OCI-LY1 (cell line): ENCODE data around the gene SSTR5.

Experiments
- H2AFZ ChIP-seq: fragments of 200-600 bp; sonication (generic), shearing (Covaris generic); 2 replicates; pipeline ENCODE4 v1.6.0; 2014; ENCODE audit warnings: antibody characterized with exemption, mild to moderate bottlenecking, low read length
- H3F3A ChIP-seq: fragments of 200-600 bp; sonication (generic), shearing (Covaris generic); 2 replicates; pipeline ENCODE4 v1.6.0; 2014; ENCODE audit warnings: mild to moderate bottlenecking, antibody characterized with exemption, low read length, moderate library complexity; ENCODE audit not compliant: insufficient read depth
- H3K27ac ChIP-seq: fragments of 200-600 bp; sonication (generic); 2 replicates; pipeline ENCODE4 v1.5.1; 2014; ENCODE audit warnings: low read length, mixed run types, mild to moderate bottlenecking, low read depth; ENCODE audit not compliant: poor library complexity, severe bottlenecking
- H3K27me3 ChIP-seq: fragments of 200-600 bp; sonication (generic); 2 replicates; pipeline ENCODE4 v1.6.0; 2014; ENCODE audit warnings: antibody characterized with exemption, mild to moderate bottlenecking, low read length, moderate library complexity; ENCODE audit not compliant: insufficient read depth
- H3K36me3 ChIP-seq: fragments of 200-600 bp; sonication (generic); 2 replicates; pipeline ENCODE4 v1.6.1; 2014; ENCODE audit warnings: mild to moderate bottlenecking, antibody characterized with exemption, low read length, moderate library complexity, mixed read lengths; ENCODE audit not compliant: insufficient read depth
- H3K4me1 ChIP-seq: fragments of 200-600 bp; sonication (generic); 2 replicates; pipeline ENCODE4 v1.5.1; 2014; ENCODE audit warnings: mild to moderate bottlenecking, low read length, moderate library complexity; ENCODE audit not compliant: insufficient read depth, severe bottlenecking
- H3K4me2 ChIP-seq: fragments of 200-600 bp; sonication (generic), shearing (Covaris generic); 2 replicates; pipeline ENCODE4 v1.6.1; 2014; ENCODE audit warnings: low read length
- H3K4me3 ChIP-seq: fragments of 200-600 bp; sonication (generic); 2 replicates; pipeline ENCODE4 v1.5.1; 2014; ENCODE audit warnings: low read length, low read depth, mild to moderate bottlenecking, mixed read lengths; ENCODE audit not compliant: poor library complexity, severe bottlenecking
- H3K79me2 ChIP-seq: fragments of 200-600 bp; shearing (Covaris generic); 2 replicates; pipeline ENCODE4 v1.6.1; 2016; ENCODE audit warnings: mixed run types, low read length, mixed read lengths; ENCODE audit not compliant: insufficient read depth
- H3K9ac ChIP-seq: fragments of 200-600 bp; sonication (generic), shearing (Covaris generic); 2 replicates; pipeline ENCODE4 v1.6.1; 2014; ENCODE audit warnings: mild to moderate bottlenecking, low read length, mixed read lengths
- H3K9me2 ChIP-seq: fragments of 200-600 bp; sonication (generic), shearing (Covaris generic); 2 replicates; pipeline ENCODE4 v1.6.1; 2014; ENCODE audit warnings: low read depth, mild to moderate bottlenecking, low read length, mixed read lengths
- H3K9me3 ChIP-seq: fragments of 200-600 bp; shearing (Covaris generic); 2 replicates; pipeline ENCODE4 v1.6.1; 2014; ENCODE audit warnings: low read length, mixed read lengths
- H4K20me1 ChIP-seq: fragments of 200-600 bp; sonication (generic), shearing (Covaris generic); 2 replicates; pipeline ENCODE4 v1.6.0; 2016; ENCODE audit warnings: mild to moderate bottlenecking, low read length; ENCODE audit not compliant: insufficient read depth
- CTCF ChIP-seq: fragments of 200-600 bp; sonication (generic), shearing (Covaris generic); IDR thresholded peaks from 2 replicates; pipeline ENCODE4 v1.5.1; 2017; ENCODE audit warnings: mild to moderate bottlenecking, antibody characterized with exemption, low read length, moderate library complexity, mixed read lengths
- EZH2 ChIP-seq: fragments of 200-600 bp; sonication (generic), shearing (Covaris generic); IDR thresholded peaks from 2 replicates; pipeline ENCODE4 v1.8.0; 2017; ENCODE audit warnings: borderline replicate concordance, mixed run types, mild to moderate bottlenecking, antibody characterized with exemption, low read length, moderate library complexity, mixed read lengths

The SSTR5 gene

GRCh38 chr16:1101133-1101532 lies 28.6 kb downstream of the SSTR5 start:
- no peaks in the 10 kb centered on the region for H3K27me3 ChIP-seq
- no peaks in the 10 kb centered on the region for H3K4me1 ChIP-seq
- no peaks in the 10 kb centered on the region for H3K36me3 ChIP-seq
- no peak overlapping the region for H3K4me3 ChIP-seq
- H3F3A ChIP-seq, result no peaks in the 10 kb centered on the region
- TF ChIP-seq EZH2, result no peak
- no peak for TF ChIP-seq CTCF
- H3K27ac ChIP-seq, result no peak overlapping the region
- no peak overlapping the region for H3K4me2 ChIP-seq
- no peaks in the 10 kb centered on the region for H4K20me1 ChIP-seq
- H3K9ac ChIP-seq, result no peak overlapping the region
- H2AFZ ChIP-seq, result no peak overlapping the region
- no peaks in the 10 kb centered on the region for H3K79me2 ChIP-seq
- no peaks in the 10 kb centered on the region for H3K9me3 ChIP-seq
- no peaks in the 10 kb centered on the region for H3K9me2 ChIP-seq

- H3K79me2 ChIP-seq, result no peaks in the 10 kb centered on the region
- H3K4me2 ChIP-seq, result no peak overlapping the region
- H3K9me3 ChIP-seq, result no peaks in the 10 kb centered on the region
- H3K9me2 ChIP-seq, result no peaks in the 10 kb centered on the region
- H3K36me3 ChIP-seq, result no peaks in the 10 kb centered on the region
- TF ChIP-seq CTCF (no peak), EZH2 (no peak)
- no peaks in the 10 kb centered on the region for H4K20me1 ChIP-seq
- H3K4me3 ChIP-seq, result no peak overlapping the region
- H2AFZ ChIP-seq, result no peak overlapping the region
- H3K4me1 ChIP-seq, result no peaks in the 10 kb centered on the region
- no peaks in the 10 kb centered on the region for H3K27me3 ChIP-seq
- no peak overlapping the region for H3K9ac ChIP-seq
- no peak overlapping the region for H3K27ac ChIP-seq
- H3F3A ChIP-seq, result no peaks in the 10 kb centered on the region
Measured at GRCh38 chr16:1101573-1102332, 29.2 kb downstream of the SSTR5 start.

GRCh38 chr16:1102333-1102700 lies 29.8 kb downstream of the SSTR5 start:
- no peak overlapping the region for H3K4me3 ChIP-seq
- H3K9me2 ChIP-seq, result no peaks in the 10 kb centered on the region
- no peaks in the 10 kb centered on the region for H3K36me3 ChIP-seq
- H3K27ac ChIP-seq, result no peak overlapping the region
- TF ChIP-seq CTCF (no peak), EZH2 (no peak)
- H3K4me2 ChIP-seq, result no peak overlapping the region
- no peaks in the 10 kb centered on the region for H3F3A ChIP-seq
- H3K4me1 ChIP-seq, result no peaks in the 10 kb centered on the region
- no peak overlapping the region for H3K9ac ChIP-seq
- H4K20me1 ChIP-seq, result no peaks in the 10 kb centered on the region
- H2AFZ ChIP-seq, result no peak overlapping the region
- no peaks in the 10 kb centered on the region for H3K79me2 ChIP-seq
- H3K27me3 ChIP-seq, result no peaks in the 10 kb centered on the region
- no peaks in the 10 kb centered on the region for H3K9me3 ChIP-seq
